HepG2 (cell line): Measurements from ENCODE around the gene FMR1. TPM values are rescaled to one million over a fixed set of nuclear protein-coding genes. Genes with fewer than 3 reads are reported as not detected.

ENCODE experiments used
- CREB1 ChIP-seq, 2 experiments: fragments of 450-650 bp in 1 of 2; IDR thresholded peaks; 2 replicates each; pipeline ENCODE4 v1.6.1; 2016 to 2017; ENCODE audit warnings: control low read depth in 1 of 2, mild to moderate bottlenecking in 1 of 2, missing compliant biosample characterization in 1 of 2, missing genetic modification characterization in 1 of 2
- DPF2 ChIP-seq: sonication (generic); formaldehyde crosslinking; IDR thresholded peaks from 2 replicates; pipeline ENCODE4 v1.4.0; 2020; ENCODE audit warnings: mild to moderate bottlenecking, low read depth, missing genetic modification reagents, borderline replicate concordance
- E2F2 ChIP-seq: sonication (generic); formaldehyde crosslinking; IDR thresholded peaks from 2 replicates; pipeline ENCODE4 v1.4.0; 2020; ENCODE audit warnings: missing genetic modification reagents, borderline replicate concordance
- EHMT2 ChIP-seq: fragments of 200-600 bp; sonication (generic); IDR thresholded peaks from 2 replicates; pipeline ENCODE4 v1.7.0; 2017; ENCODE audit warnings: antibody characterized with exemption, low read depth, low read length, borderline replicate concordance
- SETDB1 ChIP-seq: sonication (generic); formaldehyde crosslinking; IDR thresholded peaks from 2 replicates; pipeline ENCODE4 v1.5.1; 2020; ENCODE audit warnings: missing genetic modification reagents, mild to moderate bottlenecking, borderline replicate concordance
- THAP11 ChIP-seq: IDR thresholded peaks from 2 replicates; pipeline ENCODE4 v1.6.1; 2016; ENCODE audit warnings: missing biosample characterization, missing genetic modification reagents
- ZBTB40 ChIP-seq, 2 experiments: fragments of 450-650 bp in 1 of 2; sonication (generic) in 1 of 2; formaldehyde crosslinking in 1 of 2; IDR thresholded peaks; 2 replicates each; pipeline versions ENCODE4 v1.6.1 to v1.8.0; 2016 to 2022; ENCODE audit warnings: antibody characterized with exemption in 1 of 2, mild to moderate bottlenecking in 1 of 2, missing genetic modification reagents in 1 of 2
- ZNF572 ChIP-seq: sonication (generic); formaldehyde crosslinking; IDR thresholded peaks from 2 replicates; pipeline ENCODE4 v1.5.1; 2020; ENCODE audit warnings: mild to moderate bottlenecking, missing genetic modification reagents
- ZNF746 ChIP-seq: sonication (generic); formaldehyde crosslinking; IDR thresholded peaks from 2 replicates; pipeline ENCODE4 v1.8.0; 2022; ENCODE audit warnings: mild to moderate bottlenecking, missing genetic modification reagents
- ZNF761 ChIP-seq: sonication (generic); formaldehyde crosslinking; conservative IDR thresholded peaks from 2 replicates; pipeline ENCODE4 v1.4.0; 2020; ENCODE audit warnings: mild to moderate bottlenecking, missing genetic modification reagents
- polyA plus RNA-seq, 8 experiments: library from polyadenylated mRNA; depleted of rRNA in 3 of 8; stranded (reverse) in 7 of 8; unstranded in 1 of 8; fragments of >200 nt; fragmentation: Illumina TruSeq in 4 of 8; extraction: Trizol in 4 of 8; gene quantifications; 2 replicates each; pipeline versions ENCODE4 v1.2.1 to v1.2.3, GENCODE V29; 2011 to 2016; ENCODE audit warnings: low read depth in 4 of 8, missing spikeins in 1 of 8, mixed read lengths in 1 of 8; ENCODE audit not compliant: insufficient read depth in 1 of 8
- total RNA-seq, 5 experiments: library from RNA; depleted of rRNA; stranded (reverse); fragments of >200 nt; fragmentation: Illumina TruSeq; extraction: Trizol; gene quantifications; 2 replicates each; pipeline ENCODE4 v1.2.3, GENCODE V29; 2016; ENCODE audit warnings: low read depth in 1 of 5
- TF ChIP-seq, protein P1 (sequence below): sonication (generic); formaldehyde crosslinking; IDR thresholded peaks from 2 replicates; pipeline ENCODE4 v1.4.0; 2020; ENCODE audit warnings: missing genetic modification reagents, borderline replicate concordance
- TF ChIP-seq, protein P2 (sequence below): sonication (generic); formaldehyde crosslinking; IDR thresholded peaks from 2 replicates; pipeline ENCODE4 v1.8.0; 2022; ENCODE audit warnings: low read depth, missing genetic modification reagents

Gene FMR1
- total and polyA plus RNA-seq, 2 of the 13 experiments (the other 11 are each of a cell fraction or from before 2014, with no cell fraction given) = 27.8 to 49.6 TPM

DNA sequence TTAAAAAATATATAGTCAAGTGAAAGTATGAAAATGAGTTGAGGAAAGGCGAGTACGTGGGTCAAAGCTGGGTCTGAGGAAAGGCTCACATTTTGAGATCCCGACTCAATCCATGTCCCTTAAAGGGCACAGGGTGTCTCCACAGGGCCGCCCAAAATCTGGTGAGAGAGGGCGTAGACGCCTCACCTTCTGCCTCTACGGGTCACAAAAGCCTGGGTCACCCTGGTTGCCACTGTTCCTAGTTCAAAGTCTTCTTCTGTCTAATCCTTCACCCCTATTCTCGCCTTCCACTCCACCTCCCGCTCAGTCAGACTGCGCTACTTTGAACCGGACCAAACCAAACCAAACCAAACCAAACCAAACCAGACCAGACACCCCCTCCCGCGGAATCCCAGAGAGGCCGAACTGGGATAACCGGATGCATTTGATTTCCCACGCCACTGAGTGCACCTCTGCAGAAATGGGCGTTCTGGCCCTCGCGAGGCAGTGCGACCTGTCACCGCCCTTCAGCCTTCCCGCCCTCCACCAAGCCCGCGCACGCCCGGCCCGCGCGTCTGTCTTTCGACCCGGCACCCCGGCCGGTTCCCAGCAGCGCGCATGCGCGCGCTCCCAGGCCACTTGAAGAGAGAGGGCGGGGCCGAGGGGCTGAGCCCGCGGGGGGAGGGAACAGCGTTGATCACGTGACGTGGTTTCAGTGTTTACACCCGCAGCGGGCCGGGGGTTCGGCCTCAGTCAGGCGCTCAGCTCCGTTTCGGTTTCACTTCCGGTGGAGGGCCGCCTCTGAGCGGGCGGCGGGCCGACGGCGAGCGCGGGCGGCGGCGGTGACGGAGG is at the start of gene FMR1 (continued):
- TF ChIP-seq CREB1 (IDR thresholded peaks at IDR 0.05) = peak; percentile 37; the same call in 1 of the 2 replicates
- no peak for TF ChIP-seq CREB1 (CRISPR knock-in tag; IDR thresholded peaks at IDR 0.05)
- TF ChIP-seq DPF2 (CRISPR knock-in tag) = no peak
- no peak for TF ChIP-seq SETDB1
- TF ChIP-seq, protein P1, sequence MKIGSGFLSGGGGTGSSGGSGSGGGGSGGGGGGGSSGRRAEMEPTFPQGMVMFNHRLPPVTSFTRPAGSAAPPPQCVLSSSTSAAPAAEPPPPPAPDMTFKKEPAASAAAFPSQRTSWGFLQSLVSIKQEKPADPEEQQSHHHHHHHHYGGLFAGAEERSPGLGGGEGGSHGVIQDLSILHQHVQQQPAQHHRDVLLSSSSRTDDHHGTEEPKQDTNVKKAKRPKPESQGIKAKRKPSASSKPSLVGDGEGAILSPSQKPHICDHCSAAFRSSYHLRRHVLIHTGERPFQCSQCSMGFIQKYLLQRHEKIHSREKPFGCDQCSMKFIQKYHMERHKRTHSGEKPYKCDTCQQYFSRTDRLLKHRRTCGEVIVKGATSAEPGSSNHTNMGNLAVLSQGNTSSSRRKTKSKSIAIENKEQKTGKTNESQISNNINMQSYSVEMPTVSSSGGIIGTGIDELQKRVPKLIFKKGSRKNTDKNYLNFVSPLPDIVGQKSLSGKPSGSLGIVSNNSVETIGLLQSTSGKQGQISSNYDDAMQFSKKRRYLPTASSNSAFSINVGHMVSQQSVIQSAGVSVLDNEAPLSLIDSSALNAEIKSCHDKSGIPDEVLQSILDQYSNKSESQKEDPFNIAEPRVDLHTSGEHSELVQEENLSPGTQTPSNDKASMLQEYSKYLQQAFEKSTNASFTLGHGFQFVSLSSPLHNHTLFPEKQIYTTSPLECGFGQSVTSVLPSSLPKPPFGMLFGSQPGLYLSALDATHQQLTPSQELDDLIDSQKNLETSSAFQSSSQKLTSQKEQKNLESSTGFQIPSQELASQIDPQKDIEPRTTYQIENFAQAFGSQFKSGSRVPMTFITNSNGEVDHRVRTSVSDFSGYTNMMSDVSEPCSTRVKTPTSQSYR = peak; percentile 16; the same call in 1 of the 2 replicates
- peak; percentile 68; the same call in 1 of the 2 replicates for TF ChIP-seq E2F2 (CRISPR knock-in tag)
- no peak for TF ChIP-seq ZNF761
- TF ChIP-seq ZNF572 (CRISPR knock-in tag) = no peak
- TF ChIP-seq, protein P2, sequence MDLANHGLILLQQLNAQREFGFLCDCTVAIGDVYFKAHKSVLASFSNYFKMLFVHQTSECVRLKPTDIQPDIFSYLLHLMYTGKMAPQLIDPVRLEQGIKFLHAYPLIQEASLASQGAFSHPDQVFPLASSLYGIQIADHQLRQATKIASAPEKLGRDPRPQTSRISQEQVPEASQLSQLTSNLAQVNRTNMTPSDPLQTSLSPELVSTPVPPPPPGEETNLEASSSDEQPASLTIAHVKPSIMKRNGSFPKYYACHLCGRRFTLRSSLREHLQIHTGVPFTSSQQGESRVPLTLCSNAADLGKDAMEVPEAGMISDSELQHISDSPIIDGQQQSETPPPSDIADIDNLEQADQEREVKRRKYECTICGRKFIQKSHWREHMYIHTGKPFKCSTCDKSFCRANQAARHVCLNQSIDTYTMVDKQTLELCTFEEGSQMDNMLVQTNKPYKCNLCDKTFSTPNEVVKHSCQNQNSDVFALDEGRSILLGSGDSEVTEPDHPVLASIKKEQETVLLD (CRISPR knock-in tag) = peak; percentile 67
- peak; percentile 50 for TF ChIP-seq THAP11
- no peak for TF ChIP-seq ZNF746 (CRISPR knock-in tag)
- no peak for TF ChIP-seq ZBTB40 (IDR thresholded peaks at IDR 0.05)
- 0 out of 2 replicates have a peak, but pooled peaks have one; percentile 19 for TF ChIP-seq ZBTB40 (CRISPR knock-in tag; IDR thresholded peaks at IDR 0.05)
- TF ChIP-seq EHMT2 = no peak
